Fibroblast of skin of right biceps (primary cell): ENCODE results near the gene CD300LG.
"Not testable (repeated sequence)": the region's sequence is repeated elsewhere in the genome, so short reads cannot be mapped to it uniquely, and the experiment has no call there.

ENCODE experiments used
- DNase-seq: peaks from one replicate; pipeline ENCODE4 v3.0.0-alpha.2; 2013

The CD300LG gene

GRCh38 chr17:43846963-43847371, at the start of gene CD300LG:
CD300LG (plus strand) TSS chr17:43847176; CDS start chr17:43847217, 41 bp downstream.
- no peak for DNase-seq

- DNase-seq, result not testable (repeated sequence)
Observed at GRCh38 chr17:43798024-43798423, 49.0 kb upstream of the CD300LG start.

DNA sequence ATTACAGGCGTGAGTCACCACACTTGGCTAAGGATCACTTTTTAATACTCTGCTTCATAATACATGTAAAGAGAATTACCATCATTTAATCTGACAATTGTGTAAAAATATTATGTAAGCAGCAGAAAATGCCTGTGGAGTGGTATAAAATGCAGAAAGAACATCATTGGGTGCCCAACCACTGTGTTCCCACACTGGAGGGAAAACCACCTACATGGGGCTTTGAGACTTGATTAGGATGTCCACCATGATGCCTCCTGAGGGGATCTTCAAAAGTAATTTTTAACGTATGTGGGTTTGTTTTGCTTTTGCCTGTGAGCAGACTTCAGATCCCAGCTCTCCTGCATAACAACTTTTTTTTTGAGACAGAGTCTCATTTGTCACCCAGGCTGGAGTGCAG, 47.9 kb upstream of the CD300LG start:
- no peak for DNase-seq

GRCh38 chr17:43800736-43801135, 46.2 kb upstream of the CD300LG start:
- no peak for DNase-seq

- no peak for DNase-seq
Observed at GRCh38 chr17:43801844-43802243, 45.1 kb upstream of the CD300LG start.

- DNase-seq, result no peak
Observed at GRCh38 chr17:43803758-43804157, 43.2 kb upstream of the CD300LG start.

DNA sequence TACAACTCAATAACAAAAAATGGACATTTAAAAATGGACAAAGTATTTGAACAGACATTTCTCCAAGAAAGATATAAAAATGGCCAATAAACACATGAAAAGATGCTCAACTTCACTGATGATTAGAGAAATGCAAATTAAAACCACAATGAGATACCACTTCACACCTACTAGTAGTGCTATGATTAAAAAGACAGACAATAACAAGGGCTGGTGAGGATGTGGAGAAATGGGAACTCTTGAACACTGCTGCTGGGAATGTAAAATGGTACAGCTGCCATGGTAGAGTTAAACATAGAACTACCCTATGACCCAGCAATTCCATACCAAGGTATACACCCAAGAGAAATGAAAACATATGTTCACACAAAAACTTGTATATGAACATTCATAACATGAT, 41.9 kb upstream of the CD300LG start:
- DNase-seq, result no peak

- no peak for DNase-seq
Observed at GRCh38 chr17:43808076-43808475, 38.9 kb upstream of the CD300LG start.

DNA sequence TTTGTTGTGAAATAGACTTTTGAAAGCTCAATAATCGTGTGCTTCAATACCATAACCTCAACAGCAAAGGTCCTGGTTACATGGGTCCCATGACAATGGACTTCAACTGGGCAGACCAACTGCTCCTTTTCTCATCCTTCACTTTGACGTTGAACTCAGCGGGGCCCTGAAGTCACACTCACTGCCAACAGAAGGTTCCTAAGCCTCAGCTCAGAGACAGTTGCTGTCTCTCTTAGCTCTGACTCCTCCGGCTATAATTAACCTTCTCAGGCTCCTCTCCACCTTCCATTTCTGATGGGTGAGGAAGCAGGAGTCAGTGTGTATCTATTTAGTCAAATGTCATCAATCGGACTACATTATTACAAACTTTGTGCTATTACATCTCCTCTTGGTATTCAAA, 37.9 kb upstream of the CD300LG start:
- no peak for DNase-seq

GRCh38 chr17:43810226-43810715, 36.7 kb upstream of the CD300LG start:
- DNase-seq, result no peak

GRCh38 chr17:43810823-43811222, 36.2 kb upstream of the CD300LG start:
- DNase-seq, result no peak

GRCh38 chr17:43812396-43813265, 34.3 kb upstream of the CD300LG start:
- no peak for DNase-seq

DNA sequence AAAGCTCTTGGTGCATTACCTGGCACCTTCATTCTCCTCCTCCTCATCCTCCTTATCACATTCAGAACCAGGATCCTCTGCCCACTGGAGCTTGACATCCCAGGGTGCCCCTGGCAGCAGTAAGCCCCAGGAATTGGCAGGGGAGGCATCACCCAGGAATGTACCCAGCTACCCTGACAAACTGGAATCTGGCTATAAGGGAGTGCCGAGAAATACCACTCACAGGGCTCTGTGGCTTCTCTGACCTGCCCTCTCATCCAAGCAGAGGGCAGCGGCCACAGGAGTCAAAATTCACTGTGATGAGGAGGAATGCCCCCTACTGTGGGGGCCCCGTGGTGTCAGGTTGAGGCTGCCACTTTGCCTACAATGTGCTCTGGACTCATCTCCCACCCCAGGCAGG, 33.6 kb upstream of the CD300LG start:
- DNase-seq, result no peak

DNA sequence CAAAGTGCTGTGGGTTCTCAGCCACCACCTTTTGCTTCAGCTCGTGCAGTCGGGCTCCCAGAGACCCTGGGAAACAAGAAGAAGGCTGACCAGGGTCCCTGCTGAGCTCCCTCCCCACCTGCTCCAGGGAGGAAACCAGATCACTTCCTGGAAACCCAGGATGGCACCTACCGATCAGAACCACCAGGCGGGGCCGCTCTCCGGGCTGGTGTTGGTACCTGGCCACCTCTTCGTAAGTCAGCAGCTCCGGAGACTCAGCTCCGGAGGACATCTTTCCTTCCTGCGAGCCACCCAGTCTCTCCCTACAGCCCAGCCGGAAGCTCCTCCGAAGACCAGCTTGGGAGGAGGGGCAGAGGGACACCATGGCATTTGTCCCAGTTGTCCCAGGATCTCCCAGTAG, 33.0 kb upstream of the CD300LG start:
- no peak for DNase-seq

- DNase-seq, result peak; percentile 74
Observed at GRCh38 chr17:43814714-43815113, 32.3 kb upstream of the CD300LG start.

- DNase-seq, result no peak
Observed at GRCh38 chr17:43816336-43817320, 30.3 kb upstream of the CD300LG start.

- DNase-seq, result no peak
Observed at GRCh38 chr17:43817826-43818225, 29.1 kb upstream of the CD300LG start.

GRCh38 chr17:43818966-43819365, 28.0 kb upstream of the CD300LG start:
- DNase-seq, result no peak

DNA sequence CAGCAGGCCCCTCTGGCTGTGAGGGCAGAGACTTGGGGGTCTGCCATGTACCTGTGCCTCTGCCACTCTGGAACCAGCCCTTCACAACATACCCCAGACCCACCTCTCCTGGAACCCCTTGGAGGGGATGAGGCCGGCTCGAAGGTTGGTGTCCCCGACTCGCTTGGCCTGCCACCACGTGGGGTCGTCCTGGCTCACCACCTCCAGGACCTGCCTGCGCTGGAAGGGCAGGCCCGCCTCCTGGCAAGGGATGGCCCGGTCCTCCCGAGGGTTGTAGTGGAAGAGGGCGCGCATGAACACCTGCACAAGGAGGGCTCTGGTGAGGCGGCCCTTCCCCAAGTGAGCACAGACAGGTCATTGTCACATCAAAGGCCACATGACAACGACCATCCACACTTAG, 26.2 kb upstream of the CD300LG start:
- no peak for DNase-seq

GRCh38 chr17:43822570-43823190, 24.3 kb upstream of the CD300LG start:
- DNase-seq, result no peak

GRCh38 chr17:43823350-43824084, 23.5 kb upstream of the CD300LG start:
- no peak for DNase-seq

GRCh38 chr17:43825567-43825966, 21.4 kb upstream of the CD300LG start:
- DNase-seq, result no peak
